GM18499 (cell line): ENCODE data around the gene IPMK.
"Not testable (repeated sequence)": the region's sequence is repeated elsewhere in the genome, so short reads cannot be mapped to it uniquely, and the experiment has no call there.

ENCODE experiments used
- ATAC-seq: cut with Tn5 transposase; IDR thresholded peaks from one replicate; pipeline ENCODE4 v1.9.1; 2021; ENCODE audit warnings: moderate number of reproducible peaks; ENCODE audit not compliant: insufficient read depth, unreplicated experiment

The IPMK gene

GRCh38 chr10:58229856-58230255, 37.8 kb downstream of the IPMK start:
- not testable (repeated sequence) for ATAC-seq

GRCh38 chr10:58225654-58226053, 42.0 kb downstream of the IPMK start:
- no peak for ATAC-seq

GRCh38 chr10:58220769-58221451, 46.8 kb downstream of the IPMK start:
- ATAC-seq, result no peak

- no peak for ATAC-seq
These were observed 47.8 kb downstream of the IPMK start for GRCh38 chr10:58219875-58220274.

GRCh38 chr10:58217612-58218011, 50.1 kb downstream of the IPMK start:
- ATAC-seq, result no peak

GRCh38 chr10:58212622-58213021, 55.1 kb downstream of the IPMK start:
- no peak for ATAC-seq

GRCh38 chr10:58210160-58210559, 57.5 kb downstream of the IPMK start:
- no peak for ATAC-seq

- ATAC-seq, result no peak
These were observed 58.0 kb downstream of the IPMK start for GRCh38 chr10:58209669-58210068.

- ATAC-seq, result no peak
These were observed 61.4 kb downstream of the IPMK start for GRCh38 chr10:58206251-58206650.

GRCh38 chr10:58201704-58202103, 66.0 kb downstream of the IPMK start:
- no peak for ATAC-seq

- no peak for ATAC-seq
These were observed 78.4 kb downstream of the IPMK start for GRCh38 chr10:58189269-58189668.

- no peak for ATAC-seq
These were observed 83.5 kb downstream of the IPMK start for GRCh38 chr10:58184120-58184670.

GRCh38 chr10:58180666-58181065, 87.0 kb downstream of the IPMK start:
- ATAC-seq, result no peak

GRCh38 chr10:58179238-58179637, 88.5 kb downstream of the IPMK start:
- ATAC-seq, result no peak

GRCh38 chr10:58178811-58179210, 88.9 kb downstream of the IPMK start:
- no peak for ATAC-seq

GRCh38 chr10:58177362-58177947, 90.2 kb downstream of the IPMK start:
- no peak for ATAC-seq

GRCh38 chr10:58175990-58176900, 91.4 kb downstream of the IPMK start:
- no peak for ATAC-seq

- no peak for ATAC-seq
These were observed 92.9 kb downstream of the IPMK start for GRCh38 chr10:58174831-58175230.

- ATAC-seq, result no peak
These were observed 94.3 kb downstream of the IPMK start for GRCh38 chr10:58173391-58173790.

GRCh38 chr10:58171146-58171545, 96.5 kb downstream of the IPMK start:
- no peak for ATAC-seq

GRCh38 chr10:58164517-58164916, 103.2 kb downstream of the IPMK start:
- no peak for ATAC-seq
